ENCODE data around the gene CSHL1.

CSHL1 gene

DNA sequence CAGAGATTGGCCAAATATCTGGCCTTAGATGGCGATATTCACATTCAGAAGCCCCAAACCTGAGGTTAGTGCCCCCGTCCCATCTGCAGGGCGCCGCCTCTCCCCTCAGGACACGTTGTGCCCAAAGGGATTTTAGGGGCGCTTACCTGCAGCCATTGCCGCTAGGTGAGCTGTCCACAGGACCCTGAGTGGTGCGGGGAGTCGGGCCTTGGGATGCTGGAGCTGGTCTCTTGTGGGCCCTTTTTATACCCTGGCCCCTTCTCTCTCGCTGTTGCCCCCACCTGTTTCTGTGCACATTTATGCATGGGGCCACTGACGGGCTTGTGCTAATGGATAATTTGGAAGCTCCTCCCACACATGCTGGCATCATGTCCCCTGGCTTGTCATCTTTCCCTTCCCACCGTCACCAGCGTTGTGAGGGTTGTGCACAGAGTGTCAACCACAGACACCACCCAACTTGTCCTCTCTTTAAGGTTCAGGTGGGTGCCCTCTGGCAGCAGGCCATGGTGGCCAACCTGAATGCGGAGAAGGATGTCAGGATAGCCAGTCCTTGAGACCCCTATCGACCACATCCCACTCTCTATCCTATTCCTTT, at the start of gene CSHL1:
TSS of gene CSHL1 (minus strand) at position 218 of the 595 bp plus-strand sequence. CDS start at position 156, 62 bp downstream.
- no peak for DNase-seq (ENCODE audit: low read depth, low spot score)

DNA sequence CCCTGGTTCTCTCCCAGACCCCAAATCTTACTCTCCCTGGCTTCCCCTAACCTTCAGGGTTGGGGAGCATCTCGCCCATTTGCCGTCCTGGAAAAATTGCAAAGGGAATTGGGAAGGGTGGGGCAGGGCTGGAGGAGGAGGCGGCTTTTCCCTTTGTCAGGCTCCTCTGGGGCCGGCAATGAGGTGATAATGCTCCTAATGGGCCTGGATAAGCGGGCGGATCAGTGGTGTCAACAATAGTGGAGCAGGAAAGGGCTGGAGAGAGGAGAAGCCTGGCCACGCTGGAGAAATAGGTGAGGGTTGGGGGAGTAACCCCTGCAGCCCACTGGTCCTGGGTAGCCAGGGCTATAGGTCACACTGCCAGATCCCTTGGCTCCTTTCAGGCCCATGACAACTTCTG, 49.4 kb upstream of the CSHL1 start:
- no peak for DNase-seq (ENCODE audit: low read depth, low spot score)

DNA sequence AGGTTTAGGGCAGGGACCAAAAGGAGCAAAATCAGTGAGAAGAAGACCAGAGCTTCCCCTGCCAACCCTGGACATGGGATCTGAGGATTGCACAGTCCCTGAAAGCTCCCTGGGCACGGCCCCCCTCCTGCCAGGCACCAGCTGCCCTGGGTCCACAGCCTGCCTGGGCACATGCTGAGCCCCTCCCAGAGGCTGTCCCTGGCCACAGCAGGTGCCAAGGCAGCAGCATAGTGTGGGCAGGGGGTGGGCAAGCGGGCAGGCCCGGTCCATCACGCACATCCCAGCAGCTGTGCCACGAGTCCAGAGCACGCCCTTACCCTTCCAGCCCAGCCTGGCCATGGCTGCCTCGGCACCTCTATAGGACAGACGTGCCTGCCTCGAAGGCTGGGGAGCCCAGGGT, 48.9 kb upstream of the CSHL1 start:
- no peak for DNase-seq (ENCODE audit: low read depth, low spot score)

DNA sequence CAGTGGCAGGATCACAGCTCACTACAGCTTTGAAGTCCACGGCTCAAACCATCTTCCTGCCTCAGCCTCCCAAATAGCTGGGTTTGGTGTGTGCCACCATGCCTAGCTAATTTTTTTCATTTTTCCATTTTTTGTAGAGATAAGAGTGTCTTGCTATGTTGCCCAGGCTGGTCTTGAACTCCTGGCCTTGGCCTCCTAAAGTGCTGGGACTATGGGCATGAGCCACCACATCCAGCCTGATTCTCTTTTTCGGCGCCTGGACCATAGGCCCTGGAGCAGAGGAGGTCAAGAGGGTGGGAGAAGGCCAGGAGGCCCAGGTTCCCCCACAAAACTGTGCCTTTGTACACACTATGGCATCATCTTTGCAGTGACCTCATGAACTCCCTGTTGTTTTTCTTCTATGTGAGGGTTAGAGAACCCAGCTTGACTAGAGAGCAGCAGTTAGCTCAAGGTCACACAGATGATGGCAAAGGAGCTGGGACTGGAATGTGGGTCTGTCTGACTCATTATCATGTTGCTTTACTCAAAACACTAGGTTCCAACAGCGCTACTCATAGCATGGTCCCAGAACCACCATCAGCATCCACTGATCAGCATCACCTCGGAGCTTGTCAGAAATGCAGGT, 45.4 kb upstream of the CSHL1 start:
- no peak for DNase-seq (ENCODE audit: low read depth, low spot score)

DNA sequence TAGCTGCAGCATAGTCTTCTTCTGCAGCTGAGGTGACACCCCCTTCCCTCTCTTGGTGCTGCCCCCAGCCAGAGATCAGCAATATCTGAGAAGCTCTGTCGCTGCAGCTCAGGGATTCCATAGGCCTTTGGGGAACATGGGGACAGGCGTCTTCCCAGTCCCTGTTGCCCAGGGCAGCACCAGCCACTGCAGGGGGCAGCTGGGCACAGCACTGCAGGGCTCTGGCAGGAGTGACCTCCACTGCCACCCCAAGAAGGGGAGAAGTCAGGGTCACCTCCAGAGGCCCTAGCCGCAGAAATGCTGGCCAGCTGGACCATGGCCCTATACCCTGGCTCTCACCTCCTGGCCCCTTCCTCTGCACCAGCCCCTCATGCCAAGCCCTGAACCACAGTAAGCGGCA, 44.7 kb upstream of the CSHL1 start:
- no peak for DNase-seq (ENCODE audit: low read depth, low spot score)

DNA sequence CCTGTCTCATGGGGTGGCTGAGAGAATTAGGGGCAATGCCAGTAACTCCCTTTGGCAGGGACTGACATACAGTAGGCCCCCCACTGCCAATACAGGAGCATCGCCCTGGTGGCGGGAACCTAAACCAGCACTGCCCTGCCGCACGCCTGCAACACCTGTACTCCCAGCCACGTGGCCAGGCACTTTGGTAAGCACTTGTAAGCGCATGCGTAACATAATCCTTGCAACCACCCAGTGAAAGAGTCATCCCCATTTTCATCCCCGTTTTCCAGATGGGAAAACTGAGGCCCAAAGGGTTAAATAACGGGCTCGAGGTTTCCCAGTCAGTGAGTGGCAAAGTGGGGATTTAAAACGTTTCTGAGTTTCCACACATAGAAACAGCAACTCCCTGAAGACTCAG, 44.2 kb upstream of the CSHL1 start:
- DNase-seq (ENCODE audit: low read depth, low spot score) = no peak

DNA sequence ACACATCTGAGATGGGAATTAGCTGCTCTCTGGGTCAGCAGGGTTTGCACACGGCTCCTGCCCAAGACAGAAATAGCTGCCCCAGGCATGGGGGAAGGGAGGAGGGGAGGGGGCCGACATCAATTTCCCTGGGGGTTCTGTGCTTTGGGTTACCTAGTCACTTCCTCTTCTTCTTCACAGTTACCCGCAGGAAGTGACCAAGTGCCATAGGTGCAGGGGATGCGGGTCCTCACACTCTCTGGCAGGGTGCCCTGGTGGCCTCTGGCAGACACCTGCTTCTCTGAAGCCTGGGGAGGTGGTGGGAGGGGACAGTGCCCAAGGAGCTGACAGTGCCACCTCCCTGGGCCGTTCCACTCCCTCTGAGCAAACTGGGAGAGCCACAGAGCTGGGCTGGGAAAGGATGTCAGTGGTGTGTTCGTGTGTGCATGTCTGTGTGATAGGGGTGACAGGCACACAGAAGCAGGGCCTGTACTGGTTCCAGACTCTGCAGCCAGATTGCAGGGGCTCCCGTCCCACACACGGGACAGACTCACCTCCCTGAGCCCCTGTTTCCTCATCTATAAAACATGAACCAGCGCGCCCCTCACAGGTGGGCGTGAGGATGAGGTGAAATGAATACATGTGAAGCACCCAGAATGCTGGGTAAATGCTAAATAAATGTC, 43.5 kb upstream of the CSHL1 start:
- no peak for DNase-seq (ENCODE audit: low read depth, low spot score)

DNA sequence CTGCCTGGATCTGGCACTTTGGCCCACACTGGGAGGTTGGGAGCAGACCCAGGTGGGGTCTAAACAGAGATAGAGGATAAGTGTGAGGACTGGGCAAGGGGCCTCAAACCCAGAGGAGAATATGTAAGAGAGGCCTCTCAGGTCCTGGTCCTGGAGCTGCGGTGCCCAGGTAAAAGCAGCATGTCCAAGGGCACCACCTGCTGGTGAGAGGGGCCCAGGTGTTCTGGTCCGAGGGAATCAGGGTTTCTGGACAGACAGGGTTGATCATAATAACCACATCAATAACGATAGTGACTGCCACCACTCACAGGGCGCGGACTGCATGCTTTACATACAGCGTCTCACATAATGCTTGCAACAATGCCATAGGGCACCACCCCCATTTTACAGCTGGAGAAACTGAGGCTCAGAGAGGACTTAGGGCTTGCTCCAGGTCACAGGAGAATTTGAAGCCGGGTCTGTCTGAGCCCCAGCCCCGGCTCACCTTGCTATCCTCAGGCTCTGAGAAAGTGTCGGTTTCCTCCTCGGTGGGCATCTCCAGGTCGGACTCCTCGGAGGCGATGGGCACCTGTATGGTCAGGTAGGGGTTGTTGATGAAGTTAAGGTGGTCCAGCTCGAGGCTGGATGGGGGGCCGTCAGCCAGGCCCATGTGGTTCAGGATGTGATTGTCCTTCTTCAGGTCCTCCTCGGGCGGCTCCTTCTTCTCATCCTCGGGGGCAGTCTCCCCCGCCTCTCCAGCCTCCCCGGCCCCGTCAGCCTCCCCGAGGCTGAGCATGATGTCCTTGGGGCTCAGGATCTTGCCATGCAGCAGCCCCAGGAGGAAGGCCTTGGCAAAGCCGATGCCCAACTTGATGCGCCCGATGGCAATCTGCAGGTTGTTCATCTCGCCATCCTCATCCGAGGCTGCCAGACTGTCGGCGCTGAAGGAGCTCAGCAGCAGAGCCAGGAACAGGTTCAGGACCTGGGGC, 40.2 kb upstream of the CSHL1 start:
- no peak for DNase-seq (ENCODE audit: low read depth, low spot score)

DNA sequence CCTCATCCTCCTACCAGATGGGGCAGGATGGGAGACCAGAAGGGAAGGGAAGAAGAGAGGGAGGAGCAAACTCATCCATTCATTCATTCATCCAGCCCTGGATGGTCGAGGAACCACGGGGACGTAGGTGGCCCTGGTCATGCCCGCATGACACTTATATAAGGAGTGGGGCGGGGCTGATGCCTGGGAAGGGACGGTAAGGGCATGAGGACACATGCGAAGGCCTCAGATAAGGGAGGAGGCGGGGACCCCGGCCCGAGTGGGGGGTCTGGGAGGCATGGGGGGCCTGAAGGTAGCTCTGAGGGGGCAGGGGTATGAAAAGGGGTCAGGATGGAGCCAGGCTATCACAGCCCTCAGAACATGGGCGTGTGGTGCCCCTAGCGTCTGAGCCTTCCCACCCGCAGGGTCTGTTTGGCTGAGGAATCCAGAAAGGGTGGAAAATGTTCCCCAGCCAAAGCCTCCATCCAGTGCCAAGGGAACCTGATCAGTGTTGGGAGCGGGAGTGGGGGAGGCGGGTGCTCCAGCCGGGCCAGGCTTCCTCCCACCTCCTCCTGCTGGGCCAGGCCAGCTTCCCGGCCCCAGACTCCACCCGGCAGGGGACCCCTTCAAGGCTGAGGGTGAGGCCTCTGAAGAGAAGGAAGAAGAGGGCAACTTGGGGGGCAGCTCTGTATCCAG, 38.7 kb upstream of the CSHL1 start:
- no peak for DNase-seq (ENCODE audit: low read depth, low spot score)

DNA sequence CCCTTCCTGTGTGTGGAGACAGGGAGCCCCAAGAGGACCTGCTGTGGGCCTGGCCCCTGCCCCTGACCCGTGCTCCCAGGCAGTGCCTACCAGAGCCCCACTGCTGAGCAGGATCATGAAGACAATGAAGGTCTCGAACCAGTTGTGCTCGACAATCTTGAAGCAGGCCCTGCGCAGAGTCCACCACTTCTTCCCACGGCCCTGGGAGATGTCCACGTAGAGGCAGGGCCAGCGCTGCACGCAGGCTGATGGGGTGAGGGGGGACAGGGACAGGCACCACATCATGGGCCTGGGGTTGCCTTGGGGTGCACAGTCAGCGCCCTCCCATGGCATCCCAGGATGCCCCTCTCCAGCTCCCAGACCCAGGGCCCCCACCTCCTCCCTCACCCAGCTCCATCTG, 37.5 kb upstream of the CSHL1 start:
- no peak for DNase-seq (ENCODE audit: low read depth, low spot score)

DNA sequence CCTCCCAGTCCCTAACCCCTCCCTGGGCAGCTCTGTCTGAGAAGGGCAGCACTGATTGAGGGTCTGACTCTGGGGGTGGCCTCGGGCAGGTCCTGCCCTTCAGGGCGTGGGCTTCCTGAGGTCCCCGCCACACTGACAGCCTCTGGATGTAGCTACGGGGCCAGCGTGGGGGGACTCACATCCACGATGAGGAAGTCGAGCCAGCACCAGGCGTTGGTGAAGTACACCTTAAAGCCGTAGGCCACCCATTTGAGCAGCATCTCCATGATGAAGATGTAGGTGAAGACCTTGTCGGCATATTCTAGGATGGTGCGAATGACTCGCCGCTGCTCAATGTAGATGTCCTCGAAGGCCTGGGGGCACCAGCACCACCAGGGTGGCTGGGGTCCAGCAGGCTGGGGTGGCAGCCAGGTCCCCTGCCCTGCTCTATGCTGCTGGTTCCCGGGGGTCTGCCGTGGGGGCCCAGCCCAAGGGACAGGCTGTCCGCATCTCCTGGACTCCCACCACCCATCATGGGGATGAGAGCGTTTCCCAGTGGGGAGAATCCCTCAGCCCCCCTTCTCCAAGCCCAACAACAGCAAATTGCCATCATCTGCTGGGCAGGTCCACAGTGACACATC, 36.8 kb upstream of the CSHL1 start:
- DNase-seq (ENCODE audit: low read depth, low spot score) = no peak

DNA sequence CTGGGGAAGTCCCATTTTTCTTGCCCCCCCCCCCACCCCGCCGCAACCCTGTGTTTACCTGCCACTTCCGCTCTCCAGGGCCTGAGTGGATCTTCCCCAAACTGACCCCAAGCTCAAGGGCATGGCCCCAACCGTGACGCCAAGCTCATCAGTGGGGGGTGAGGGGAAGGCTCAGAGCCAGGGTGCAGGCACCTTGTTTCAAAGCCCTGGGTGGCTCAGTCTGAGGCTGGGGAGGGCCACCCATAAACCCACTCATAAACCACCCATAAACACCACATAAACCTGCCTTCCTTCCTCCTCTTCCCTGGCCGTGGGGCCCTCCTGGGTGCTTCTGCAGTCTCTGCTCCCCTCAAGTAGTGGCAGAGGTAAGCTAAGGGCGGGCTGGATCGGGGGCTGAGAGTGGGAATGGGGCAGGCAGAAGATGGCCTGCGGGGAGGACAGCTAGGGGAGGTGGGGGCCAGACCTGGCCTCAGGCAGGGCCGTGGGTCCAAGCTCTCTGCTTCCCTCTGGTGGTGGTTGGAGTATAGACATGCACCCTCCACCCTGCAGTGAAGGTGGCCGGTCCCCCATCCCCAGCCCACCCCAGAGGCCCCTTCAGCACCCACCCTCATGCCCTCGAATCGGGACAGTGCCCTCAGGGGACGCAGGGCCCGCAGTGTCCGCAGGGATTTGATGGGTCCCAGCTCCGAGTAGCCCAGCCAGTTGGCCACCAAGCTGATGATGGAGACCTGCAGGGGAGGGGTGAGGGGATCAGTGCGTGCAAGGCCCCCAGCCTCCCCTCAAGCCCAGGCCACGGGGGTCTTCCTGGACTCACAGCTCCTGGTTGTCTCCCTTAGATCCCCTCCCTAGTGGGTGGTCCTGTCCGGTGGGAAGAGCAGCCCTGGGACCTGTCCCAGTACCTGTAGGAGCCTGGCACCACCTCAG, 35.6 kb upstream of the CSHL1 start:
- DNase-seq (ENCODE audit: low read depth, low spot score) = no peak

DNA sequence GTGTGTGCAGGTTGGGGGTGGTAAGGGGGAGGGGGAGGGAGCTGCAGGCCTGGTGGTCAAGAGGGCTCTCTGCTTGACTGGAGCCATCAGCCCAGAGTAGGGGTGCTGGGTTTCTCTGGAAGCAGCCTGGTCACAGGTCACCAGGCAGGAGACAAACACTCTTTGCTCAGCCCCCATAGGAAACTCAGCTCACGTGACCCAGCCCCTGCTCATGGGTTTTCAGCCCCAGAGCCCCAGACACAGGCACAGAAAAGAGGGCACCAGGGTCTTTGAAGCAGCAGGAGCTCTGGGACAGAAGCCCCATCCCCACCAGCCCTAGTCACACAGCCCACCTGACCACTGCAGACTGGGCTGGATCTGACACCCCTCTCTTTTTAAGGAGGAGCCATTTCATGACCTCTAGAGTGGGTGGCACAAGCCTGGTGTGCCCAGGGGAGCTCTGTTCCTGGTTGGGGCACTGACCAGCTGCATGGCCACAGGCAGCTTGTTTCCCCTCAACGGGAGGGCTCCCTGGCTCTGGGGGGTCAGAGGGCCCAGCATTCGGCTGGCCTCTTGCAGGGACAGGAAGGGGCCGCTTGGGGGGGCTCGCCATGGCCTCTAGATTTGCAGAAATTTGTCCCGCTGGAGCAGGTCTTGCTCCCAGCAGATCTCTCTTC, 34.9 kb upstream of the CSHL1 start:
- DNase-seq (ENCODE audit: low read depth, low spot score) = no peak

DNA sequence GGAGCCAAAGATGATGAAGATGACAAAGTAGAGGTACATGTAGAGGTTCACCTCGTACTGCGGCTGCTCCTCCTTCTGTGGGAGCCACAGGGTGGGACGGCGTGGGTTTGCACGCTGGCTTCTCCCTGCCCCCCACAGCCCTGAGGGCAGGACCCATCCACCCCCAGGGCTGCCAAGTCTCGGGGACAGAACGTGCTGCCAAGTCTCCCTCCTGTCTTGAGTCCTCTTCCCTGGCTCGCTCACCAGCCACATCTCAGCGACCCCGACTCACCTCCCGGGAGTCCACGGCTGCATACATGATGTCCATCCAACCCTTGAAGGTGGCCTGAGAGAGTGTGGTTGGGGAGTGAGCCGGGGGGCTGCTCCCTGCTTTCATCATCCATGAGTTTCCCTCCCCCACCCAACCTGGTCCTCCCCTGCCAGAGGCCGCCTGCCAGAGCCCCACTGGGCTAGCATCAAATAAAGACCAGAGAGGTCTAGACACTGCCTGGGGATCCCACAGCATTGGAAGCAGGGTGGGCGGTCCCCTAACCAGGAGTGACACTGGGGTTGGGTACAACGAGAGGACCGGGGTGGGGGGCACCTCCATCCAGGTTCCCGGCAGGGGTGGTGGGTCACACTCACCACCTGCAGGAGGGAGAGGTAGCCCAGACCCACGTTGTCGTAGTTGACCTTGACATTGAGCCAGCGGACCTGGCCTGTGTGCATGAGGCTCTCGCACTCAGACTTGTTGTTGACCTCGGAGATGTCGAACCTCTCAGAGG, 33.9 kb upstream of the CSHL1 start:
- no peak for DNase-seq (ENCODE audit: low read depth, low spot score)

DNA sequence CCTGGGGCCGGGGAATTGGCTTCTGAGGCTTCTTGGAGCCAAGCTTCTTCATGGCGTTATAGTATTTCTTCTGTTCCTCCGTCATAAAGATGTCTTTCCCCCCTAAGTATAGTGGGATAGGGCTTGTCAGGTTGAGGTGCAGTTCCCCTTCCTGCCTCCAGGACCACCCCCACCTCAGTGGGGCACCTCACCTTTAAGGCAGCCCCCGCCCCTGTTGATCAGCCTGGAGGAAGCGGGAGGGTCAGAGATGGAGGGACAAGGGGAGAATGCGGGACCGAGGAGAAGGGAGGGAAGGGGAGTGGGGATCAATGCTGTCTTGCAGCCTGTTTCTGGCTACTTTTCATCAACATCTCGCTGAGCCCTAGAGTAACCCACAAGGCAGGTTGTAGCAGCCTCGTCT, 32.7 kb upstream of the CSHL1 start:
- DNase-seq (ENCODE audit: low read depth, low spot score) = no peak

DNA sequence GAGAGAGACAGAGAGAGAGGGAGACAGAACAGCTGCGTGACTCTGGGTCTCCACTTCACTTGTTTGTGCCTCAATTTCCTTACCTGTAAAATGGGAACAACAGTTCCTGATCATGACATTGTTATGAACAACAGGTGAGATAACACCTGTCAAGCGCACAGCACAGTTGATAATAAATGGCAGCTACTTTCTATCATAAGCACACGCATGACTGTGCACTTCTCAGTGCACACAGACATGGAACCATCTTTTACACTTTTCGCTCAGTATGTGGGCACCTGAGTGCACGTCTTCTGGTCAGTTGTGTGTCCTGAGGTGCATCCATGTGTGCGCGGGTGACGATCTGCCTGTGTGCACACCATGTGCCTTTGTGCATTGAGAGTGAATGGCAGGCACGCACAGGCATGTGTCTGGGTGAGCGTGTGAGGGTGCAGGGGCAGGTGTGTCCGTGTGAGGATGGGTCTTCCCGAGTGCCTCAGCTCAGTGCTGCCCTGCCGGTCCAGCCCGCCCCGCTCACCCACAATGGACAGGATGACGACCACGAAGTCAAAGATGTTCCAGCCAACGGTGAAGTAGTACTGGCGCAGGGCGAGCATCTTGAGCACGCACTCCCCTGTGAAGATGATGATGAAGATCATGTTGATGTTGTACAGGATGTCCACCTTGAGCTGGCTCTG, 31.4 kb upstream of the CSHL1 start:
- no peak for DNase-seq (ENCODE audit: low read depth, low spot score)

DNA sequence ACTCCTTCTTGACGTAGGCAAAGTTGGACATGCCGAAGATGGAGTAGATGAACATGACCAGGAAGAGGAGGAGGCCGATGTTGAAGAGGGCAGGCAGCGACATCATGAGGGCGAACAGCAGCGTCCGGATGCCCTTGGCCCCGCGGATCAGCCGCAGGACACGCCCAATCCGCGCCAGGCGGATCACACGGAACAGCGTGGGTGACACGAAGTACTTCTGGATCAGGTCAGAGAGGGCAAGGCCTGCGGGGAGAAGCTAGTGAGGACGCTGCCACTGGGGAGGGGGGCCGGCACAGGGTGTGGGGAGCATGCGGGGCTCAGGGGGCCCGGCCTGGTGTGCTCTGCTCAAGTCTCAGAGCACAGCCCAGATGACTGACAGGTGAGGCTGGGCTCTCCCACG, 30.7 kb upstream of the CSHL1 start:
- no peak for DNase-seq (ENCODE audit: low read depth, low spot score)

DNA sequence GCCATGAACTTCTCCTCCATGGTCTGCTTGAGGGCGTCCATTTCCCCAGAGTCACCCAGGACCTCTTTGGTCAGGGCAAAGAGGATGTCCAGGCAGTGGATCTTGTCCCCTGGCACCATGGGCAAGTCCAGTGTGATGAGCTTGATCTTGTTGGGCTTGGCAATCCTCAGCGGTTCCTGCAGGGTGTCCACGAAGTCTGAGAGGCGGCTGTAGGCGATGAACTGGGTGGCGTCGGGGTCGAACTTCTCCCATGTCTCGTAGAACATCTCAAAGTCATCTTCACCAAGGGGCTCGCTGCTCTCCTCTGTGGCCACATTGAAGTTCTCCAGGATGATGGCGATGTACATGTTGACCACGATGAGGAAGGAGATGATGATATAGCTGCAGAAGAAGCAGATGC, 30.1 kb upstream of the CSHL1 start:
- DNase-seq (ENCODE audit: low read depth, low spot score) = no peak

All from brain pericyte (primary cell).